IMR-90 (cell line): ENCODE results near the gene LIPK. TPM values are rescaled to one million over a fixed set of nuclear protein-coding genes. Genes with fewer than 3 reads are reported as not detected.

Experiments used
- ATAC-seq: fragments of 200-7000 bp; cut with Tn5 transposase; 2 replicates; pipeline ENCODE4 v1.9.1; 2020; ENCODE audit warnings: low read depth, mild to moderate bottlenecking, moderate library complexity
- BruUV-seq: library from RNA; stranded (reverse); fragments of 400-500 nt; replicated peaks from 2 replicates; lab custom pipeline; 2021; lab: Mats Ljungman, UMichigan
- CTCF ChIA-PET: fragments of 300-600 bp; formaldehyde crosslinking; extraction: SDS; loops from one replicate; lab custom pipeline; 2021; ENCODE audit warnings: antibody characterized with exemption; lab: Yijun Ruan, JAX
- POLR2A ChIA-PET: fragments of 300-600 bp; sonication (Branson Sonifier 250); formaldehyde crosslinking; loops from one replicate; lab custom pipeline; 2022; ENCODE audit warnings: antibody characterized with exemption; ENCODE audit not compliant: unreplicated experiment; lab: Charles Lee
- DNase-seq: peaks from one replicate; pipeline ENCODE4 v3.0.0; 2013
- H2AFZ ChIP-seq: replicated peaks from 2 replicates; pipeline ENCODE3; 2013; ENCODE audit warnings: low read length, mild to moderate bottlenecking; ENCODE audit not compliant: poor library complexity
- H2AK5ac ChIP-seq: 2 replicates; pipeline ENCODE4 v1.6.1; 2013; ENCODE audit warnings: low read depth, low read length, inconsistent platforms
- H2AK9ac ChIP-seq: replicated peaks from 2 replicates; pipeline ENCODE3; 2013; ENCODE audit warnings: mild to moderate bottlenecking, low read depth, low read length, moderate library complexity; ENCODE audit not compliant: poor library complexity
- H2BK120ac ChIP-seq: 2 replicates; pipeline ENCODE4 v1.6.1; 2013; ENCODE audit warnings: low read depth, low read length, inconsistent platforms
- H2BK15ac ChIP-seq: 3 replicates; pipeline ENCODE4 v1.6.1; 2013; ENCODE audit warnings: low read depth, low read length, inconsistent platforms
- H2BK20ac ChIP-seq: 2 replicates; pipeline ENCODE4 v1.6.1; 2013; ENCODE audit warnings: low read depth, mild to moderate bottlenecking, inconsistent platforms, low read length, moderate library complexity
- H2BK5ac ChIP-seq: 2 replicates; pipeline ENCODE4 v1.6.1; 2013; ENCODE audit warnings: mild to moderate bottlenecking, low read depth, low read length, inconsistent platforms; ENCODE audit not compliant: poor library complexity, severe bottlenecking
- H3K14ac ChIP-seq: replicated peaks from 2 replicates; pipeline ENCODE4 v1.6.1; 2013; ENCODE audit warnings: low read depth, low read length, inconsistent platforms
- H3K18ac ChIP-seq: 2 replicates; pipeline ENCODE4 v1.6.1; 2013; ENCODE audit warnings: low read depth, low read length, control low read depth
- H3K23ac ChIP-seq: 2 replicates; pipeline ENCODE4 v1.6.1; 2013; ENCODE audit warnings: low read depth, low read length, inconsistent platforms
- H3K27ac ChIP-seq: 2 replicates; pipeline ENCODE4 v1.5.1; 2013; ENCODE audit warnings: mild to moderate bottlenecking, control low read depth, low read length; ENCODE audit not compliant: insufficient read depth
- H3K27me3 ChIP-seq: 2 replicates; pipeline ENCODE4 v1.6.1; 2013; ENCODE audit warnings: low read length; ENCODE audit not compliant: control insufficient read depth, insufficient read depth
- H3K36me3 ChIP-seq: 2 replicates; pipeline ENCODE4 v1.6.1; 2013; ENCODE audit warnings: low read length, mixed read lengths; ENCODE audit not compliant: control insufficient read depth, insufficient read depth
- H3K4ac ChIP-seq: 2 replicates; pipeline ENCODE4 v1.6.1; 2013; ENCODE audit warnings: low read depth, low read length, inconsistent platforms
- H3K4me1 ChIP-seq: 2 replicates; pipeline ENCODE4 v1.6.1; 2013; ENCODE audit warnings: low read length, mixed read lengths; ENCODE audit not compliant: control insufficient read depth, insufficient read depth
- H3K4me2 ChIP-seq: 2 replicates; pipeline ENCODE4 v1.6.1; 2013; ENCODE audit warnings: low read depth, mild to moderate bottlenecking, control low read depth, low read length, moderate library complexity
- H3K4me3 ChIP-seq: 2 replicates; pipeline ENCODE4 v1.5.1; 2013; ENCODE audit warnings: low read depth, mild to moderate bottlenecking, control low read depth, low read length, moderate library complexity; ENCODE audit not compliant: insufficient read depth
- H3K56ac ChIP-seq: 2 replicates; pipeline ENCODE4 v1.6.1; 2013; ENCODE audit warnings: low read length, inconsistent platforms; ENCODE audit not compliant: insufficient read depth; ENCODE audit errors: extremely low read depth
- H3K79me1 ChIP-seq, 2 experiments: 2 replicates each; pipeline ENCODE4 v1.6.1; 2013; ENCODE audit warnings: low read length in 2 of 2, inconsistent platforms in 1 of 2, low read depth in 1 of 2
- H3K9ac ChIP-seq: 2 replicates; pipeline ENCODE4 v1.6.1; 2013; ENCODE audit warnings: low read depth, low read length, control low read depth
- H3K9me1 ChIP-seq: 2 replicates; pipeline ENCODE4 v1.6.1; 2013; ENCODE audit warnings: low read length, inconsistent platforms; ENCODE audit not compliant: insufficient read depth
- H3K9me3 ChIP-seq: 2 replicates; pipeline ENCODE4 v1.6.1; 2013; ENCODE audit warnings: low read length; ENCODE audit not compliant: control insufficient read depth, insufficient read depth
- H4K20me1 ChIP-seq: 2 replicates; pipeline ENCODE4 v1.6.1; 2013; ENCODE audit warnings: low read length, inconsistent platforms; ENCODE audit not compliant: insufficient read depth
- H4K5ac ChIP-seq: 2 replicates; pipeline ENCODE4 v1.6.1; 2013; ENCODE audit warnings: mild to moderate bottlenecking, low read depth, low read length, control low read depth
- H4K8ac ChIP-seq, 2 experiments: 2 replicates each; pipeline ENCODE4 v1.6.1; 2013; ENCODE audit warnings: low read depth in 2 of 2, low read length in 2 of 2, control low read depth in 1 of 2, inconsistent platforms in 1 of 2
- H4K91ac ChIP-seq: 2 replicates; pipeline ENCODE4 v1.6.1; 2013; ENCODE audit warnings: low read depth, low read length, inconsistent platforms; ENCODE audit not compliant: insufficient read depth
- BHLHE40 ChIP-seq: fragments of 150-350 bp; IDR thresholded peaks from 2 replicates; pipeline ENCODE4 v1.6.1; 2016; ENCODE audit warnings: mild to moderate bottlenecking, low read depth, low read length
- CEBPB ChIP-seq: IDR thresholded peaks from 2 replicates; pipeline ENCODE4 v1.6.1; 2012; ENCODE audit warnings: low read depth, low read length, improper control_type of control experiment
- ELK1 ChIP-seq: fragments of 150-350 bp; IDR thresholded peaks from 2 replicates; pipeline ENCODE4 v1.6.1; 2016; ENCODE audit warnings: low read depth, mild to moderate bottlenecking, low read length, moderate library complexity, borderline replicate concordance
- FOS ChIP-seq: fragments of 150-350 bp; IDR thresholded peaks from 2 replicates; pipeline ENCODE4 v1.6.1; 2016; ENCODE audit warnings: low read depth, low read length
- MAFK ChIP-seq: IDR thresholded peaks from 2 replicates; pipeline ENCODE4 v1.6.1; 2012; ENCODE audit warnings: low read depth, low read length, improper control_type of control experiment
- MAZ ChIP-seq: IDR thresholded peaks from 2 replicates; pipeline ENCODE4 v1.6.1; 2012; ENCODE audit warnings: low read depth, mild to moderate bottlenecking, low read length, improper control_type of control experiment, moderate library complexity, borderline replicate concordance
- MXI1 ChIP-seq: IDR thresholded peaks from 2 replicates; pipeline ENCODE4 v1.6.1; 2012; ENCODE audit warnings: low read depth, mild to moderate bottlenecking, low read length, moderate library complexity, borderline replicate concordance
- NFE2L2 ChIP-seq: fragments of 150-350 bp; IDR thresholded peaks from 2 replicates; pipeline ENCODE4 v1.6.1; 2016; ENCODE audit warnings: low read depth, mild to moderate bottlenecking, low read length
- POLR2A ChIP-seq: IDR thresholded peaks from 2 replicates; pipeline ENCODE4 v1.6.1; 2012; ENCODE audit warnings: mild to moderate bottlenecking, low read depth, low read length
- RAD21 ChIP-seq: IDR thresholded peaks from 2 replicates; pipeline ENCODE4 v1.6.1; 2012; ENCODE audit warnings: low read length, improper control_type of control experiment
- RFX5 ChIP-seq: IDR thresholded peaks from 2 replicates; pipeline ENCODE4 v1.8.0; 2012; ENCODE audit warnings: low read depth, mild to moderate bottlenecking, low read length, moderate library complexity
- WGBS, 2 experiments: methylation state at CpG; one replicate each; pipeline versions ENCODE4 v1.1.5 to v1.1.7; 2013; ENCODE audit warnings: missing lambda C conversion rate in 2 of 2; ENCODE audit not compliant: insufficient read length in 1 of 2; ENCODE audit errors: extremely low coverage in 2 of 2; 5-methylcytosine and 5-hydroxymethylcytosine counted together
- dilution Hi-C: fragments of 300-500 bp; cut with HindIII; formaldehyde crosslinking; loops from one replicate; pipeline ENCODE4 v1.14.3; 2018; ENCODE audit warnings: low sequenced_read_pairs; ENCODE audit not compliant: unreplicated experiment
- in situ Hi-C: fragments of 300-500 bp; cut with MboI; formaldehyde crosslinking; loops from 3 replicates; pipeline ENCODE4 v1.14.3; 2019; ENCODE audit warnings: low sequenced_read_pairs, inconsistent platforms, mixed read lengths
- intact Hi-C: fragments of 100-400 bp; cut with micrococcal nuclease; formaldehyde crosslinking; loops from 2 replicates; pipeline ENCODE4 v1.10.0; 2022
- polyA plus RNA-seq, 3 experiments: library from polyadenylated mRNA; depleted of rRNA; stranded (reverse); fragments of >200 nt; gene quantifications; 2 replicates each; pipeline ENCODE4 v1.2.3, GENCODE V29; 2012; ENCODE audit warnings: low replicate concordance in 1 of 3
- total RNA-seq: library from RNA; depleted of rRNA; stranded (reverse); fragments of >200 nt; gene quantifications from 2 replicates; pipeline ENCODE4 v1.2.3, GENCODE V29; 2012
- TF ChIP-seq, protein P1 (sequence below): fragments of 150-350 bp; IDR thresholded peaks from 2 replicates; pipeline ENCODE4 v1.6.1; 2017; ENCODE audit warnings: mild to moderate bottlenecking, antibody characterized with exemption, low read length, low read depth

Gene LIPK
- total and polyA plus RNA-seq, 2 of the 4 experiments (the other 2 are of a cell fraction): not detected

DNA sequence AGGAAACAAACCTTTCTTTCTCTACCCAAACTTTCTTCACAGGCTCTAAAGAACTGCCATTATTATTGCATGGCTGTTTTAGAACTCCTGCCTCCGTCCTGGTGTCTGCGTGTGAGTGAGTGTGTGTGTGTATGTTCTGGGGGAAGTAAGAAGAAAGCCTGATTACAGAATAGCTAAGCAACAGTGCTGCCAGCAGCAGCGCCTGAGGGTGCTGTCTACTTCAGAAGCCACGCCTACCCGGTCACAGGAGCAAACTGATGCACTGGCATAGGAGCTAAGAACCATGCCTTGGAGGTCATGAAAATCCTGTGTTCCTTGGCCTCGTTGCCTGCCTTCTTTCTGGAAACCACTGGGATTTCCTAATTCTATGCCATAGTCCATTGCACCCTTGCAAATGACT lies 25.2 kb downstream of the LIPK start:
- no peaks in the 10 kb centered on the region for H4K20me1 ChIP-seq
- no peak overlapping the region for H2AK5ac ChIP-seq

More for the DNA sequence above, 25.2 kb downstream of the LIPK start:
- Histone ChIP-seq H3K4me2 (no peak overlapping the region), H4K91ac (no peak overlapping the region), H3K36me3 (no peaks in the 10 kb centered on the region), H3K79me1 (no peaks in the 10 kb centered on the region), H3K4me3 (no peak overlapping the region), H3K4me1 (no peaks in the 10 kb centered on the region), H4K8ac (no peak overlapping the region), H3K27ac (no peak overlapping the region), H3K4ac (no peak overlapping the region), H3K27me3 (peaks cover 14% of the 10 kb centered on the region), H3K23ac (no peak overlapping the region), H2BK20ac (no peak overlapping the region), H3K56ac (no peak overlapping the region), H2BK5ac (no peak overlapping the region), H3K9me1 (no peaks in the 10 kb centered on the region), H2BK15ac (no peak overlapping the region), H4K5ac (no peak overlapping the region), H3K14ac (no peak overlapping the region), H2BK120ac (no peak overlapping the region), H2AFZ (no peak overlapping the region), H3K18ac (no peak overlapping the region), H2AK9ac (no peak overlapping the region), H3K9me3 (peaks cover 4% of the 10 kb centered on the region; the same call in 1 of the 2 replicates), H3K9ac (no peak overlapping the region)
- in situ Hi-C loops (no loop called here), intact Hi-C loops (no loop called here), dilution Hi-C loops (no loop called here)
- DNase-seq (no peak), ATAC-seq (no peak)
- TF ChIP-seq FOS (no peak), RAD21 (no peak), RFX5 (no peak), CEBPB (no peak), ELK1 (no peak), BHLHE40 (no peak), MAFK (no peak), POLR2A (no peak), NFE2L2 (no peak), MAZ (no peak), MXI1 (no peak)
- TF ChIP-seq, protein P1, sequence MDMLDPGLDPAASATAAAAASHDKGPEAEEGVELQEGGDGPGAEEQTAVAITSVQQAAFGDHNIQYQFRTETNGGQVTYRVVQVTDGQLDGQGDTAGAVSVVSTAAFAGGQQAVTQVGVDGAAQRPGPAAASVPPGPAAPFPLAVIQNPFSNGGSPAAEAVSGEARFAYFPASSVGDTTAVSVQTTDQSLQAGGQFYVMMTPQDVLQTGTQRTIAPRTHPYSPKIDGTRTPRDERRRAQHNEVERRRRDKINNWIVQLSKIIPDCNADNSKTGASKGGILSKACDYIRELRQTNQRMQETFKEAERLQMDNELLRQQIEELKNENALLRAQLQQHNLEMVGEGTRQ: no peak
- CTCF ChIA-PET: no interaction called here
- POLR2A ChIA-PET: no interaction called here
- BruUV-seq: no TSS peak
- 80% methylated on average over 2 of the region's 6 CpGs; no CpG with 5 or more reads in 1 of the 2 experiments for WGBS, 2 experiments
